ENCODE data around the gene SRPRB. TPM values are rescaled to one million over a fixed set of nuclear protein-coding genes. Genes with fewer than 3 reads are reported as not detected.
A peak's percentile ranks its signal among the peaks of the same experiment; 100 is the strongest.

Gene SRPRB
- total and polyA plus RNA-seq, 2 donors from 2014 or later = 47.9 to 58.8 TPM

- H3K4me1 ChIP-seq (ENCODE audit: control insufficient read depth in 2 of 3, insufficient read depth in 2 of 3, low read depth in 1 of 3, low read length in 3 of 3) = peaks cover 0 to 2% (median 0%) of the 10 kb centered on the region in 3 donors
- TF ChIP-seq, protein P1, sequence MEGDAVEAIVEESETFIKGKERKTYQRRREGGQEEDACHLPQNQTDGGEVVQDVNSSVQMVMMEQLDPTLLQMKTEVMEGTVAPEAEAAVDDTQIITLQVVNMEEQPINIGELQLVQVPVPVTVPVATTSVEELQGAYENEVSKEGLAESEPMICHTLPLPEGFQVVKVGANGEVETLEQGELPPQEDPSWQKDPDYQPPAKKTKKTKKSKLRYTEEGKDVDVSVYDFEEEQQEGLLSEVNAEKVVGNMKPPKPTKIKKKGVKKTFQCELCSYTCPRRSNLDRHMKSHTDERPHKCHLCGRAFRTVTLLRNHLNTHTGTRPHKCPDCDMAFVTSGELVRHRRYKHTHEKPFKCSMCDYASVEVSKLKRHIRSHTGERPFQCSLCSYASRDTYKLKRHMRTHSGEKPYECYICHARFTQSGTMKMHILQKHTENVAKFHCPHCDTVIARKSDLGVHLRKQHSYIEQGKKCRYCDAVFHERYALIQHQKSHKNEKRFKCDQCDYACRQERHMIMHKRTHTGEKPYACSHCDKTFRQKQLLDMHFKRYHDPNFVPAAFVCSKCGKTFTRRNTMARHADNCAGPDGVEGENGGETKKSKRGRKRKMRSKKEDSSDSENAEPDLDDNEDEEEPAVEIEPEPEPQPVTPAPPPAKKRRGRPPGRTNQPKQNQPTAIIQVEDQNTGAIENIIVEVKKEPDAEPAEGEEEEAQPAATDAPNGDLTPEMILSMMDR (IDR thresholded peaks at IDR 0.05; ENCODE audit: borderline replicate concordance, extremely low read depth, insufficient read depth) = no peak
- no peaks in the 10 kb centered on the region for H3K36me3 ChIP-seq (ENCODE audit: control insufficient read depth in 2 of 3, insufficient read depth in 3 of 3, low read length in 3 of 3)
- no peaks in the 10 kb centered on the region for H3K27me3 ChIP-seq (ENCODE audit: control insufficient read depth, insufficient read depth, low read length)
- FAIRE-seq (no peak), DNase-seq (peak in 2 of 5 donors; percentile 21 to 52)
- H3K9me3 ChIP-seq (ENCODE audit: control insufficient read depth in 2 of 3, insufficient read depth in 1 of 3, low read length in 3 of 3) = no peaks in the 10 kb centered on the region
- no peak overlapping the region for H3K4me3 ChIP-seq (ENCODE audit: low read length in 3 of 3)
- H3K27ac ChIP-seq (ENCODE audit: low read depth in 2 of 2, low read length in 2 of 2) = no peak overlapping the region
- intact Hi-C loops (cut with DNase I) = no loop called here
- H3K9ac ChIP-seq (ENCODE audit: low read length in 3 of 3) = no peak overlapping the region
These were observed 64.0 kb downstream of the SRPRB start for GRCh38 chr3:133869586-133869985.

- no peaks in the 10 kb centered on the region for H3K36me3 ChIP-seq (ENCODE audit: control insufficient read depth in 2 of 3, insufficient read depth in 3 of 3, low read length in 3 of 3)
- intact Hi-C loops (cut with DNase I) = no loop called here
- H3K27me3 ChIP-seq (ENCODE audit: control insufficient read depth, insufficient read depth, low read length) = no peaks in the 10 kb centered on the region
- no peak for FAIRE-seq
- no peak overlapping the region for H3K4me3 ChIP-seq (ENCODE audit: low read length in 3 of 3)
- no peaks in the 10 kb centered on the region for H3K9me3 ChIP-seq (ENCODE audit: control insufficient read depth in 2 of 3, insufficient read depth in 1 of 3, low read length in 3 of 3)
- H3K27ac ChIP-seq (ENCODE audit: low read depth in 2 of 2, low read length in 2 of 2) = no peak overlapping the region
- H3K4me1 ChIP-seq (ENCODE audit: control insufficient read depth in 2 of 3, insufficient read depth in 2 of 3, low read depth in 1 of 3, low read length in 3 of 3) = peaks cover 0 to 2% (median 0%) of the 10 kb centered on the region in 3 donors
- TF ChIP-seq, protein P1 (IDR thresholded peaks at IDR 0.05; ENCODE audit: borderline replicate concordance, extremely low read depth, insufficient read depth) = no peak
- peak in 2 of 5 donors; percentile 17 to 38 for DNase-seq
- H3K9ac ChIP-seq (ENCODE audit: low read length in 3 of 3) = no peak overlapping the region
These were observed 65.2 kb downstream of the SRPRB start for GRCh38 chr3:133870822-133871221.

Other genes starting within 250 kb of the SRPRB start
- 154 TPM for gene CDV3, start 232.1 kb upstream of the SRPRB start, total RNA-seq
- gene CDV3, start 232.1 kb upstream of the SRPRB start, polyA plus RNA-seq (ENCODE audit: insufficient read depth, low read depth, low replicate concordance) = 53.2 TPM
- gene TOPBP1, start 143.9 kb upstream of the SRPRB start, total RNA-seq = 15.2 TPM
- 4.8 TPM for gene TOPBP1, start 143.9 kb upstream of the SRPRB start, polyA plus RNA-seq (ENCODE audit: insufficient read depth, low read depth, low replicate concordance)
- 1.4 TPM for gene TF, start 59.4 kb upstream of the SRPRB start, total RNA-seq
- gene TF, start 59.4 kb upstream of the SRPRB start, polyA plus RNA-seq (ENCODE audit: insufficient read depth, low read depth, low replicate concordance) = 0.88 TPM
- 17.7 TPM for gene RAB6B, start 90.1 kb downstream of the SRPRB start, total RNA-seq
- 6.6 TPM for gene RAB6B, start 90.1 kb downstream of the SRPRB start, polyA plus RNA-seq (ENCODE audit: insufficient read depth, low read depth, low replicate concordance)
- 169 TPM for gene SLCO2A1, start 224.1 kb downstream of the SRPRB start, total RNA-seq
- gene SLCO2A1, start 224.1 kb downstream of the SRPRB start, polyA plus RNA-seq (ENCODE audit: insufficient read depth, low read depth, low replicate concordance) = 27.2 TPM

All from kidney (tissue), 14 donors.